HG03378 (cell line): Measurements from ENCODE around the gene TMEM255A.

Experiments
- ATAC-seq: cut with Tn5 transposase; IDR thresholded peaks from one replicate; pipeline ENCODE4 v1.9.1; 2021; ENCODE audit warnings: mild to moderate bottlenecking, moderate library complexity; ENCODE audit not compliant: unreplicated experiment

Gene TMEM255A

DNA sequence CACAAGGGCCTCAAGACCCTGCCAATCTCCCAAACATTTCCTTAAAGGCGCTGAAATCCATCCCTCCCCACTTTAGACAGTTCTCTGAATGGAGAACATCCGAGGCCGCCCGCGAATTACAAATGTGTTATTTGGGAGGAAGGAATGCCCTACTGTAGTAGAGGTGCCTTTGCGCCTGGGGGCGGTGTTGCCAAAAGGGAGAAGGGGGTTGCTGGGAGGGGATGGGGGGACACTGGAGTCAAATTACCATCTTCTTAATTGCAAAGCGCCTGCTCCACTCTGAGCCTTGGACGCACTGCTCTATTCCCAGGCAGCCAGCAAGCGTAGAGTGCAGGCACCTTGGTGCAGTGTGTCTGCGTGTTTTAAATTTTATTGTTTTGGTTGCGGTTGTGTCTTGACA lies 2.7 kb downstream of the TMEM255A start:
- no peak for ATAC-seq

DNA sequence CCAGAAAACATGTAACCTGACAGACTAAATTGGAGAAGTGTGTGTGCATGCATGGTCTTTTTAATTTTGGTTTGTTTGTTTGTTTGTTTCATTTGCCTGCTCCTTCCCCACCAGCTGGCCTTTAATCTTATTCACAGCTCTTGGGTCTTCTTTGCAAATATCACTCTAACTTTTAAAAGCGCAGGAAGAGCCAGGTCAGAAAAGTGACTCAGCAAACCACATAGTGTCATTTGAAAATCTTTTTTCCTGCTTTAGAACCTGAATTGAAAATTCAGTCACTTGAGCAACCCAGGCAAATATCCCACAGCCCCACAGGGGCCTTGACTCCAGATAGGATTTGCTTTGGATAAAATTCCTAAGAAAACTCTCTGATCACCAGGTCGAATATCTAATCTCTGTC lies 4.6 kb downstream of the TMEM255A start:
- no peak for ATAC-seq

DNA sequence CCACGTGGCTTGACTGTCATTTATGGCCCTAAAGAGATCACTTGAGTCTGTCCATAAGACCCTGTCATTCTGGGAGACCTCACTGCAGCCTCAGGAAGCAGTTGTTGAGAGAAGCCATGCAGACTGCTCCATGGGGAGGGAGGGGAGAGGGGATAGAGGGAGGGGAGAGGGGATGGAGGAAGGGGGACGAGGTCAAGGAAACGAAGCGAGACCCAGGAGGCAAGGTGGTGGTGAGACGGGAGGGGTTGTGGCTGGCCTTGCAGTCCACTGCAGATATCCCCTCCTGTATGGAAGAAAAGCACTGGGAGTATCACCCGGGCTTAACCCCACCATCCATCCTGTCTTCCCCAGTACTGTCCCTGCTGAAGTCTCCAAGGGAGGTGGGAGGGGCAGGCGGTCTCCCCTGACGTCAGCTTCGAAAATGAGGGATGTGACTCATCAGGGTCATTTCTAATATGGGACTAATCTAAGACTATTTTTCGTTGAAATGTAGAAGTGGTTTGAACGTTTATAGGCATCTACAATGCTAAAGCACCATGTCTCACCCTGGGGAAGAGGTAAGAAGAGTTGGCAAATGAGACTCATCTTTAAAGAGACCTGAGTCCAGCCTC lies 5.6 kb downstream of the TMEM255A start:
- no peak for ATAC-seq

DNA sequence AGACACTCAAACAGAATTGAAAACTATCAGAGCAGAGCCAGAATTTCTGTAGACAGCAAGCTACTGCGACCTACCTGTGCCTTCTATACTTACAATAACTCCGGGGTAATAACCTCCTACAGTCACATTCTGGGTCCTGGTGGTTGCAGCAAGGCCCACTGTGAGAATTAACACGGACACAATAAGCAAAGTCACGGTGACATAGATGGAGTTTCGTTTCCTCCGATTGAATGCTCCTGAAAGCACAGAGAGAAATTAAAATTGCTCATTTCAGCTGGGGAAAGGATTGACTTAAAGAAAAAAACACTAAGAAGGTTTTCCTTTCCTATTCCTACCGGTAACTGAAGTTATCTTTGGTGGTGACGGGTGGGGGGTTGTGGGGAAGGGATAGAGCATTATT lies 7.0 kb downstream of the TMEM255A start:
- ATAC-seq = no peak

DNA sequence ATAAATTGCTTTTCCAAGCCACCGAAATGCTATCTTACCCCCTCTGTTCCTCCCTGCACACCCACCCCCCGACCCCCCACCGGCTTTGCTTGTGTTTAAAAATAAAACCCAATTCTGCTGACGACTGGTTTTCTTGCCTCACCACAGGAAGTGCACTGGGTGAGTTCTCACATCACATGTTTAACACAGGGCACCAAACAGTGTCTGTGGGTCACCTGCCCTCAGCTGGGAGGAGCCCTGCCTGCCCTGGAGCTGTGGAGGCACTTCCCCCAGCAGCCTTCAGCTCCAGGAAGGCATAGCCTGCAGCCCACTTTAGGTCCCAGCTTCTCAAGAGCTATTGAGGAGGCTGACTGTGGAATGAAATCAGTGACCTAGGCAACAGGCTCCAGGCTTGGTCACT lies 8.8 kb downstream of the TMEM255A start:
- peak; percentile 88 for ATAC-seq

DNA sequence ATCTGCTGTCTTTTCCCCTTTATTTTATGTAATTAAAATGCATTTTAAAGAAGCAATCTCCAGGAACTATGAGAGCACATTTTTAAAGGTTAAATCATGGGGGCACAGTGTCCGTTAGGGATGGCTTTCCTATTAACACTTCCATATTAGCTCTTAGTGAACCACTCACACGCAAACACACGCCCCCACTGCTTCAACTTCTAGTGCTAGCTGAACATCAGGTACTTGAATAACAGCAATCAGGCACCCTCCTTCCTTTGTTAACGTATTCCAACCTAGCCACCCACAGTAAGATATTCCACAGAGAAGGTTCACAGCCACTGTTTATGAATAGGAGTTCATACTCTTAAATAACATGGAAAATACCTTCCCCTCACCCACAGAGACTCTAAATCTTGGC lies 9.3 kb downstream of the TMEM255A start:
- no peak for ATAC-seq

DNA sequence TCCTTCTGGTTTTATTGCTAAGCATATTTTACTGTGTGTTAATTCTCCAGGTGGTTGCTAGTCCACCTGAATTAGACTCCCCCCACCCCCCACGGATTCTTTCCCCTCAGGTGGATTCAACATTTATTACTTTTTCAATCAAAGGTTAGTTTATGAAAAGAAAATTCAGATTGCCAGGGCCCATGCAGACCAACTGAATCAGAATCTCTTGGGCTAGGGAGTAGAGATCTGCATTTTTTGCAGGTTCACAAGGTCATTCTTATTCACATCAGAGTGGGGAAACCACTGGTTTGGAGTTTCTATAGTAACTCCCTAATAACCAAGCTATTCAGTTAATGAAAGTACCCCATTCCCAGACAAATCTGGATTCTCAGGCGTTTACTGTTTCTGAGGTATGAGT lies 9.8 kb downstream of the TMEM255A start:
- ATAC-seq = no peak

DNA sequence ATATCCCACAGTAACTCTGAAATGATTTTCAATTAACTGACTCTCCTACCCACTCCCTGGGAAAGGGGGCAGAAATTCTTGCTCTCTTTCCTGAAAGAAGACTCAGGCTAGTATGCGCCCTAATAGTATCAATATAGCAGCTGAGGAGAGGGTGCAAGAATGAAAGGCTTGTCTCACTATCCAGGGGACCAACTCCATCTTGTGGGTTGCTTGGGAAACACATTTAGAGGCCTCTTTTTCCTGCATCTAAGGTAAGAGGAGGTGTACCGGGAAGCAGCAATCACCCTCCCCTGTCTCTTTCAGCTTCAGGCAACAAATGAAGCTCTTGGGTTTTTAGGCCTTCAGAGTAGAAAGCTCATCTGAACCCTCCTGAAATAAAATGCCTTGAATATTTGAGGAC lies 11.3 kb downstream of the TMEM255A start:
- no peak for ATAC-seq

DNA sequence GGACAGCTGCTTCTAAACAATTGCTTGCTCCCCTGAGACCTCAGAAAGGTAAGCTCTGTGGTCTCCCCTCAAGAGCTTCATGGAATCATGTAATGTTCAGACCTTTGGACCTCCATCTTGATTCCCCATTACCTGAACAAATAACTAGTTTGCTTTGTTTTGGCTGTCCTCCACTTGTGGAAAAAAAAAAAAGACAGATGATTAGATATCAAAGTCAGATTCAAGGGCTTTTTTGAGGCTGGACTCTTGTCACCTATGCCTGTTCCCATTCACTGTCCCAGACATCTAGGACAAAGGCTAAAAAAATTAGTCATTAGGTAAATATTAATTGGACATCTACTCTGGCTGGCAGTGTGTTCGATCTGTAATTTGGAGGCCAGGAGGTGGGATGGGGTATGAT lies 13.3 kb downstream of the TMEM255A start:
- no peak for ATAC-seq

DNA sequence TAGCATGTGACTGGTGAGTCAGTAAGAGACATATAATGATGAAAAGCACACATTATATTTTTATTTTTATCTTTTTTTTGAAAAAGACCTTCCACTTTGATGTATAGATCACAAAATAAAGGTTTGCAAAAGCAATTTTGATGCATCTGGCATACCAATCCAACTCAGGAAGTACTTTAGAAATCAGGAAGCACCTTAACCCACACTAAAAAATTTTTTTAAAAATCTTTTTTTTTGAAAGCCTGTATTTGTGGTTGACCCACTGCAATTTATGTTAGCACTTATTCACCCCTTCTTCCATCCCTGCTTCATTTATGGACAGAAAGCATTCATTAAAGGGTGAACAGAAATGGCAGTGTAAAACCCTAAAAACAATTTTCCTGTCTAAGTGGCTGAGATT lies 16.6 kb downstream of the TMEM255A start:
- ATAC-seq = no peak

DNA sequence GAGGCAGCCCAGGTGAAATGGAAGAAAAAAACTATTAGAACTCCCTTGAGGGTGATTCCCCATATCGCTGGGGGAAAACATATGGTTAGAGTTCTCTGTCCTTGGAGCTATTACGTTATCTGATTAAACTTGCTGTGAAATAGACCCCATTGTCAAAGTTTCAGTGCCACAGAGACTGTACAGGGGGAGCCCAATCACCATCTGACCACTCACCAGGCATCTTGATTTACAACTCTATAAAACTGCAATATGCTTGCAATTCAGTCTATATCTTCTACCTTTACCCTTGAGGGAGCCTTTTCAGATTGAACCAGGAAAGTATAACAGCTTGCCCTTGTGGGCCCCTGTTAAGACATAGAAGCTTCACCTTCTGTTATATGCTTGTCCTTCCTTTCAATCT lies 18.2 kb downstream of the TMEM255A start:
- ATAC-seq = no peak

DNA sequence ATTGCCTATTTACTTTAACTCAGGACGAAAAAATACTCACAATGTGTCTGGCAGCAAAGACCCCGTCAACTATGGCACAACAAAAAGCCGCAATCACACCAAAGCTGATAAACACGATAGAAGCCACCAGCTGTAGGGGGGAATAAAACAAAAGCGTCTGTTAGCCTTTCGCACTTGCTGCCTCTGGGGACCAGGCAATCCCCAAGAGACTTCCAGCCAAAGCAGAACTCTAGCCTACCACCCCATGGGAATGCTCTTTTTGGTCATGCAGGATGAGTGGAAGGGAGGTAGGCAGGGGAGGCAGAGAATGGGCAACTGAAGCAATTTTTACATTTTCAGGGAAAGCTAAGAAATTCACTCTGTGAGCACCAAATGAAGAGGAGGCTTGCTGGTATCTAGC lies 20.1 kb downstream of the TMEM255A start:
- no peak for ATAC-seq

DNA sequence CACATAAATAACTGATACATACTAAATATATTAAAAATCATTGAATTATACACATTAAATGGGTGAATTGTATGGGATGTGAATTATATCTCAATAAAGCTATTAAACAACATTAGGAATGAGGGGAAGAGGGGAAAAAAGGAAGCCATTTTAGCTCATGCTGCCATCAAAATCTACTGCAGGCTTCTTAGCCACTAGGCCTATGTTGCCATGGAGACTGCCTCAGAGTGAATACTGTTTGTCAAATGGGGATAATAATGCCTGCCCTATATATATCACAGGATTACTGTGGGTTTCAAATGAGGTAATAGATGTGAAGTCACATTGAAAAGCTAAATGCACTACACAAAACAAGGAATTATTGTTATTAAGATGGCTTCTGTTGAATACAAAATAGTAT lies 21.2 kb downstream of the TMEM255A start:
- no peak for ATAC-seq

DNA sequence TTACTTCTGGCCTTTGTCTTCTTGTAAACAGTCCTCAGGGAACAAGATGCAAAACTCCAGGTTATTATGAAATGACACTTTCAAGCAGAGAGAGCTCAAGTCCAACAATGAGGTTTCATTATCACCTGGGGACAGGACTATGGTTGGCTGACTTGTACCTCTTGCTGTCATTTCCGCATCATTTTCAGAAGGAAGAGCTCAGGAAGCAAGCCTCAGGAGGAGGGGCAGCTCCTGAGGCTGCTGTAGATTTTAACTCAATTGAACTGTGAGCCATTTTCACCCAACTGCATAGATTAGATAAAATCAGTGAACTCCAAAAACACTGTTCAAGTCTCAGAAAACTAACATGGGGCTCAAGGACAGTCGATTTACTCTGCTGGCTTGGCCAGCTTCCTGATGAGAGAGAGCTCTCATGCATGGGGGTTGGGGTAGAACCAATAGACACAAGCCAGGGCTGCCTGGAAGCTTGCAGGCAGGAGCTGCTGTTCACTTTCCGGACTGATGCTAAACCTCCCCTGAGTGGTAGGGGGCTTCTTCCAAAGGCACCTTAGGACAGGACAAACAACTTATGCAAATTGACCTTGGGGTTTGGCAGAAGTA lies 23.6 kb downstream of the TMEM255A start:
- ATAC-seq = peak; percentile 76

DNA sequence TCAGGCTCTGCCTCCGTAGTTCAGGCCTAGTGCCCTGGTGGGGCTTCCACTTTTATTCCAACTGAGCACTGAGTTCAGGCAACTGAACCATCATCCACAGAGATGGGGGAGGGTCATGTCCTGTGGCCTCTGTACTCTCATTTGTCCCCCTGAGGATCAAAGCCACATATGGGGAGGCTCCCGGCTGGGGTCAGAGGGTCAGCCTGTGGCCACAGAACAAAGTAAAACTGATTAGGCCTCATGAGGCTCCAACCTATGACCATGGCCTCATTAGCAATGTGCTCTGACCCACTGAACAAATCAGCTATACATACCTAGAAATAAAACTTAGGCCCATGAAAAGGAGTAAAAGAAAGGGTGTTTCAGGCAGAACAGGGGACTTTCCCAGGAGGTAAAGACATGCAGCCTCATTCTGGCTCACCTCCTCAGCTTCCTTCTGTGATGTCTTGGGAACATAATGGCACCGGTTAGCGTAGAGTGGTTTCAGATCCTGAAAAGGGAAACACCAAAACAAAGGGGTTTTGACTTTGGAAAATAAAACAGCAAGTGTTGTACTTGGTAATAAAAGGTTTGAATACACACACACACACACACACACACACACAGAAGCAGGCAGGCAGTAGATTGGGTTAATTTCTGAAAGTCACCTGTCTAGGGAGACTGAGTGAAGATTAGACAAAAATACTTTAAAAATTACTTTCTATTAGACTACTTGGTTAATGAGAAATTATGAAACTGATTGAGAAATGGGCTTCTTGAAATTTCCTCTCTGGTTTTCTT lies 24.3 kb downstream of the TMEM255A start:
- peak; percentile 34 for ATAC-seq

DNA sequence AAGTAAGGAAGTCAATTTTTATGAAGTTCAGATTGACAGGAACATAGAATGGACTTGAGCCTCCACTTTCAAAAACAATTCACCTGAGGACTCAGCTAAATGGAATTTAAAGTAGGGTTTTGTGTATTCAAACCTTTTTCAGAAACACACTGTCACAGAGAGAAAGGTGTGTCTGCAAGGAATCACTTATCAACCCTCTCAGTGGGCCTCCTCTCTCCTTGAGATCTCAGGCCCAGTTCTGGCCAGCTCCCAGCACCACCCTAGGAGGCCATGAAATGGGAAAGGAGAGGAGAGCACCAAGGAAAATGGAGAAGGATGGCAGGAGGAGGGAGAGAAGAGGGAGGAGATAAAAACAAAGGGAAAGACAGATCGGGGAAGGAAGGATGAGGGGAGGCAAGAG lies 28.6 kb downstream of the TMEM255A start:
- no peak for ATAC-seq

DNA sequence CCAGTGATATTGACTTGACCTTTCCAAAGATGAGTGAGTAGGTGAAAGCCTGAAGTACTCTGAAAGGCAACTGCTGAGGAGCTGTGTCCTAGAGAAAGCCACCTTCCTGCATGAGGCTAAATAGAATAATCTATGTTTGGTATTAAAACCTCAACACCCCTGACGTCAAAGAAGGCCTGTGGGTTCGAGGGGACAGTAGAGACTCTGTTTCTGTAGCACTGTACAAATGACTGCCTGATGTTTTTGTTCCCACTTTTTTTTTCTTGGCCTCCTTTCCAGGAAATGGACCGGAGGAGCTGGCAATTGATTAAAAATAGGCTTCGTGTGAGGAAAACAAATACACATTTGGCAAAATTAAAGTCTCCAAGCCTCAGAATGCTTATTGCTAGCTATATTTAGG lies 29.5 kb downstream of the TMEM255A start:
- ATAC-seq = no peak

DNA sequence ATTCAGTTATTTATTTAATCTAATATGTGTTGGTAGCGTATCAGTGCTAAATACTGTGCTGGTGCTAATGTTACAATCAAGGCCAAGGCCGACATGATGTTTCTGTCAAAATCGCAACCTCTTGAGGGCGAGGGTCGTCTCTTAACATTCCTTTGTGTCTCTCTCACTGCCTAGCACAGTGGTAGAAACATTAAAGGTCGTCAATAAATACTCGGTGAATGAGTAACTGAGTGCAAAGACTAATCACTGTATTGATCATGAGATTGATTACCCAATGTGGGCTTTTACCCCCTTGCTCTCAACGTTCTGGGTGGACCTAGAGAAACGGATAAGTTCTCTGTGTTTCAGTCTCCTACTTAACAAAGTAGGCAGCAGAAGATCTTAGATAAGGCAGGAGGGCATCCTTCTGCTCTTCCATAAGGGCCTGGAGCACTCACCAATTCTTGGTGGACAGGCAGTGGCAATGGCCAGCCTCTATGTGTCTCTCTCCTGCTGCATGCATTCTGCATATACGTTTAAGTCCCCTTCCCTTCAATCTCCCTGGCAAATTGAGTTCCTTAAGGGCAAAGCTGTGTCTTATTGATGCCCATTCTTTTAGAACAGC lies 30.1 kb downstream of the TMEM255A start:
- ATAC-seq = no peak

DNA sequence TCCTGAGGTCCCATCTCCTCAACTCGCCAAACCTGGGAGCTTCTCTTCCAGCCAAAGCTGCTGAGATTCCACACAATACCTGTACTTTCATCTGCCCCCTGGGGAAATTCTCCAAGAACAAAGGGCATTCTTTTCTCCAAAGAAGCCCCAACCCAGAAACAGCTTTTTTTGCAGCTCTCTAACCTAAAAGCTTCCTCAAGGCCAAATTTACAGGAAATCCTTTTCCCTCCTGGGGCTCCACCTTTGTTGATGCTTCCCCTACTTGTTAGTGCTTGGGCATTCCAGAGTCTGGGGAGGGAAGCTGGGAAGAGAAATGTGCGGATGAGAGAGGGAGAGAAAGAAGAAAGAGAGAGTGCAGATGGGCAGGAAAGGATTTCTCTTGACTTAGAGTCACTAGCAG lies 36.3 kb downstream of the TMEM255A start:
- ATAC-seq = no peak

DNA sequence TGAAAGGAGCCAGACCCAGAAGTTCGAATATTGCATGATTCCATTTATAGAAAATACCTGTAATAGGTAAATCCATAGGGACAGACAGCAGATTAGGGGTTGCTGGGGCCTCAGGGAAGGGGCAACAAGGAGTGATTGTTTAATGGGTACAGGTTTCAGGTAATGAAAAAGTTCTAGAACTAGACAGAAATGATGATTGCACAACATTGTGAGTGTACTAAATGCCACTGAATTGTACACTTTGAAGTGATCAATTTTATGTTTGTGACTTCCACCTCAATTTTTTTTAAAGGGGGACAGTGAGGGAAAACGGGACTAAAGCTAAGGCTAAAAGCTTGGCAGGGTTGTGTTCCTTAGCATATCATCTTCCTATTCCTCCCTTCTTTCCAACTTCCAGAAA lies 37.1 kb downstream of the TMEM255A start:
- no peak for ATAC-seq

DNA sequence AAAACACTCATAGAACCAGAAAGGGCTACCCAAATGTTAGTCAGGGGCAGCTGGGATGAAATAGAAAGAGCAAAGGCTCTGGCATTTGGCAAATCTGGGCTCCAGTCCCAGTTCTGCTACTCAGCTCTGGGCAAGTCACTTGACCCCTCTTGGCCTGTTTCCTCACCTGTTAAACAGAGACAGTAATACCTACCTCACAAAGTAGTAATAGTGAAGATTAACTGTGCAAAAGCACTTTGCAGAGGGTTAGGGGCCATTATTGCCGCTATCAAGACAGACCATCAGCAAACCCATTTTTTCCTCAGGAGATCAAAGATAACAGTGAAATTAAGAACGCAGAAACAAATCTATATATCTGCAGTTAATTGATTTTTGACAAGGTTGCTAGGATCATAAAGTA lies 40.0 kb downstream of the TMEM255A start:
- no peak for ATAC-seq

DNA sequence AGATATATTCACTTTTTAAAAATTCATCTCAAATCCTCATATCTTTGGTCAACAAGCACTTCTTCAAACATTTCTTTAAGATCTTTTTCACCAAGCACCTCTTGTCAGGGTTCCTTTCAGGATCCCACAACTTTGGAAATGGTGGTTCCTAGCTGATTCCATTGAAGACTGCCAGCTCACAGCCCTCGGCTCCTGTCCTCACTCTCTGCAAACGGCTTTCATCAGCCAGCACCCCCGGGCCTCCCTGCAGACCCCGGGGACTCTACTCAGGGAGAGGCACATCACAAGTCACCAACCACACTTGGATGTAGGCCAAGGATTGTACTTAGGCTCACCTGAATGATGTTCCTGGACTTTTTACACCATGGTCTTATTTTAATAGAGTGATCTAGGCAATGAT lies 40.7 kb downstream of the TMEM255A start:
- ATAC-seq = no peak
